ENCODE results near the gene ERGIC1. TPM values are rescaled to one million over a fixed set of nuclear protein-coding genes. Genes with fewer than 3 reads are reported as not detected.

ERGIC1 gene
- total and polyA plus RNA-seq, 7 donors, result 49.9 to 116 (median 53.9) TPM

DNA sequence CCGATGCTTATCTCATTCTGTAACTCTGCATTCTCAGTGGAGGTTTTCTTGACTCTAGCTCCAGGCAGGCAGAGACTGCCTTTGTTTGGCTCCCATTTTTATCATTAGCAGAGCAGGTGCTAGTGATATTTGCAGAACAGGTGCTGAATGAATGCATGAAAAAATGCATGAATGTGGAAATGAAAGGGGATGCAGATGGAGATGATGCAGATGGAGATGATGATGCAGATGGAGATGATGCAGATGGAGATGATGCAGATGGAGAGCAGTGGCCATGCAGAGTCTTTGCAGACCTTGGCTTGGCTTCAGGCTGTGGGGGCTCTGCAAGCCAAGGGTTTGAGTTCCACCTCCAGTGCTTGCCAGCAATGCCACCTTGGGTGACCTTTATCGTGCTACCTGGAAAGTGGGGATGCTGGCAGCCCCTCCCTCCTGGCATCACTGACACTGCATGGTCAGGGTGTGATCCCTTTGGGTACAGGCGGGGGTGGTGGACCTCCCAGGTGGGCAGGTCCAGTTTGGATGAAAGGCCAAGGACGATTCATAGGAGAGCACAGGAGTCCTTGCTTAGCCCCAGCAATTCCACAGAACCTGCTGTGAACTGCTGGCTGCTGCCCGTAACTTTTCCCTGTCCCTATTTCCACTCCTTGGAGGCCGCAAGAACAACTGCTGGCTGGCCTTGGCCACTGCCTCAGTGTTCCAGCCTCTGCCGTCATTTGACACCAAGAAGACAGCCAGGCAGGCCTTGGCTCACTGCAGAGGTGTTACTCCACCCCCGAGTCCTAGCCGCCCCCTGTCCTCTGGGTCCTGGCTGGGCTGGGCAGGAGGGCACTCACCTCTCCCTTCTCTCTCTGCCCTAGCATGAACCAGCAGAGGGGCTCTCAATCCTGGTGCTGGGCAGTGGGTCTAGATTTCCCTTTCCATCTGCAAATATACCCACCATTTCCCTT lies 33.0 kb downstream of the ERGIC1 start:
- no peaks in the 10 kb centered on the region for H3K36me3 ChIP-seq (ENCODE audit: insufficient read depth in 1 of 2, low read depth in 1 of 2)
- DNase-seq (peak; percentile 90 to 94), ATAC-seq (peak; percentile 76 to 81 (median 78))
- H3K27ac ChIP-seq, result peak overlapping the region; percentile 95
- no peak for TF ChIP-seq CTCF (IDR thresholded peaks at IDR 0.05)
- WGBS, 3 donors, result 15 to 29% (median 24%) methylated on average over 9 of the region's 9 CpGs
- no peaks in the 10 kb centered on the region for H3K27me3 ChIP-seq (ENCODE audit: insufficient read depth in 3 of 3, low read length in 2 of 3)
- peak overlapping the region; percentile 5 for H3K4me3 ChIP-seq
- no peaks in the 10 kb centered on the region for H3K9me3 ChIP-seq
- H3K4me1 ChIP-seq, result peaks cover 90% of the 10 kb centered on the region
- intact Hi-C loops (cut with DNase I), result loop anchor here in 1 of 2 donors (5.0 to 10.0 kb wide), 3 partner anchors 35 to 95 kb away; partner anchors contain the start of gene DUSP1

DNA sequence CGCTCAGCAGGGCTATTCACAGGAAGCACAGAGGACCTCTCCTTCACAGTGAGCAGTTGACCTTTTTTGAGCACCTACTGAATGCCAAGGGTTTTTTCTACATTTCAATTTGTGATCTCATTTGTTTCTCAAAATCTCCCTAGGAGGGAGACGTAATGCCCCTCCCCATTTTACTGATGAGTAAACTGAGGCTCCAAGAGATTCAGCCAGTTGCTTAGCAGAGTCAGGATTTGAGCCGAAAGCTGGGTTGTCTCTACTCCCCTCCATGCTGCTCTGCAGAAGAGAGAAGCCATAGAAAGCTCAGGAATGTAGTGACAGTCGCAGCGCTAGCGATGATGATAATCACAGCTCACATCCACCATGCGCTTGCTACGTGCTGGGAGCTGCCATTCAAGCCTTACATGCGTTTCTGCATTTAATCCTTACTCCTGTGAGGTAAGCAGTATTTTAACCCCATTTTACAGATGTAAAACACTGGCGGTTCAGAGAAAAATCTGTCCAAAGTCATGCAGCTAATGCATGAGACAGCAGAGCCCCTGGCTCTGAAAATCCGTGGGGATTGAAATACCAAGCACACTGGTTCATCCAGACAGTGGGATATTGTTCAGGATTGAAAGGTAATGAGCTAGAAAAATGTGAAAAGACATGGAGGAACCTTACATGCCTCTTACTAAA lies 33.8 kb downstream of the ERGIC1 start:
- 30 to 45% (median 34%) methylated on average over 11 of the region's 11 CpGs for WGBS, 3 donors
- no peak for TF ChIP-seq CTCF (IDR thresholded peaks at IDR 0.05)
- Histone ChIP-seq H3K9me3 (no peaks in the 10 kb centered on the region), H3K27ac (peak overlapping the region; percentile 95), H3K4me3 (peak overlapping the region; percentile 5), H3K4me1 (peaks cover 90% of the 10 kb centered on the region), H3K36me3 (ENCODE audit: insufficient read depth in 1 of 2, low read depth in 1 of 2) (no peaks in the 10 kb centered on the region), H3K27me3 (ENCODE audit: insufficient read depth in 3 of 3, low read length in 2 of 3) (no peaks in the 10 kb centered on the region)
- ATAC-seq (peak in 3 of 4 donors; percentile 10 to 18 (median 15)), DNase-seq (peak in 1 of 2 donors; percentile 50)
- intact Hi-C loops (cut with DNase I), result loop anchor here (2.0 to 10.0 kb wide), 4 partner anchors 34 to 97 kb away; partner anchors contain the start of gene DUSP1 (in 2 of the 2)

DNA sequence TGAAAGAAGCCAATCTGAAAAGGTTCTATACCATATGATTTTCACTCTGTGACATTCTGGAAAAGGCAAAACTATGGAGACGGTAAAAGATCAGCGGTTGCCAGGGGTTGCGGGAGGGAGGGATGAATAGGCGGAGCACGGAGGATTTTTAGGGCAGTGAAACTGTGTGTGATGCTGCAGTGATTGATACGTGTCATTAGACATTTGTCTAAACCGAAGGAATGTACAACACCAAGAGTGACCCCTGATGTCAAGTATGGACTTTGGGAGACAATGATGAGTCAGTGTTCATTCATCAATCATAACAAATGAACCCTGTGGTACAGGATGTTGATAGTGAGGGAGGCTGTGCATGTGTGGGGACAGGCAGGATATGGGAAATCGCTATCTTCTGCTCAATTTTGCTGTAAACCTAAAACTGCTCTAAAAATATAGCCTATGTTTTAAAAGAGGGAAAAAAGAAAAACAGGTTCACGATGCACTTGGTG lies 34.4 kb downstream of the ERGIC1 start:
- Histone ChIP-seq H3K27me3 (ENCODE audit: insufficient read depth in 3 of 3, low read length in 2 of 3) (no peaks in the 10 kb centered on the region), H3K27ac (peak overlapping the region; percentile 95), H3K9me3 (no peaks in the 10 kb centered on the region), H3K36me3 (ENCODE audit: insufficient read depth in 1 of 2, low read depth in 1 of 2) (no peaks in the 10 kb centered on the region), H3K4me3 (peak overlapping the region; percentile 5), H3K4me1 (peaks cover 91% of the 10 kb centered on the region)
- peak in 3 of 4 donors; percentile 12 to 46 (median 24) for ATAC-seq
- peak in 1 of 2 donors; percentile 47 for DNase-seq
- intact Hi-C loops (cut with DNase I), result loop anchor here (2.0 to 10.0 kb wide), 4 partner anchors 34 to 98 kb away; partner anchors contain the start of gene DUSP1 (in 2 of the 2)
- WGBS, 3 donors, result 25 to 48% (median 31%) methylated on average over 9 of the region's 9 CpGs
- TF ChIP-seq CTCF (IDR thresholded peaks at IDR 0.05), result no peak

DNA sequence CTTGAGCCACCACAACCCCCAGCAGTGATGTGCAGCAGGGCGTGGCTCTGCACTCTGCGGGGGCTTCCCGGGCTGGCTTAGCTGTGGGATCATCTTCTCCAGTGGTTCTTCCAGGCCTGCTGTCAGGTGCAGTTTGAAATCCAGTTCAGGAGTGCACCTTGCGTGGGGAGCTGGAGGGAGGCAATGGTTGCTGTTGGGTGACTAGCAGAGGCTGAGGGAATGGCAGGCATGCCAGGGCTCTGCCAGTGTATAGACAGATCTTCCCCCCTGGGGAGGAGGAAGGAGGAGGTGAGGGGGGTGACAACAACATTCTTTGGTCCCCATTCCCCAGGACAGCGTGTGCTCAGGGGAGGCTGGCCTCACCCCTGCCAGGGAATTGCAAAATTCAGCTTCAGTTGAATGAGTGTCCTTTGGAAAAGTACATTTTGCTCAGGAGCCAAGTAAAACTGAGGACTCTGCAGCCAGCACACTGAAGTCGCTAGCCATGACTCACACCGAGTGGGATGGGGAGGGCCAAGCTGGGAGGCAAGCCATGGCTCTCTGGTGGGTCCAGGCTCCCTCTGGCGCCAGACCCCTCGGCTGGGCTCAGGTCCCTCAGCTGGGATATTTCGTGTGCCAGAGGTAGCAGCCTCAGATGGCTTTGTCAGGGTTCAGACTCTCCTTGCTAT lies 35.0 kb downstream of the ERGIC1 start:
- DNase-seq, result peak; percentile 90 to 95
- intact Hi-C loops (cut with DNase I), result loop anchor here (2.0 to 10.0 kb wide), 4 partner anchors 33 to 98 kb away; partner anchors contain the start of gene DUSP1 (in 2 of the 2)
- Histone ChIP-seq H3K27ac (peak overlapping the region; percentile 95), H3K27me3 (ENCODE audit: insufficient read depth in 3 of 3, low read length in 2 of 3) (no peaks in the 10 kb centered on the region), H3K36me3 (ENCODE audit: insufficient read depth in 1 of 2, low read depth in 1 of 2) (no peaks in the 10 kb centered on the region), H3K9me3 (no peaks in the 10 kb centered on the region), H3K4me1 (peaks cover 94% of the 10 kb centered on the region), H3K4me3 (peak overlapping the region; percentile 5)
- ATAC-seq, result peak; percentile 67 to 81 (median 76)
- TF ChIP-seq CTCF (IDR thresholded peaks at IDR 0.05), result peak; percentile 8
- 14 to 16% (median 16%) methylated on average over 10 of the region's 10 CpGs for WGBS, 3 donors
